Type B pancreatic cell (in vitro differentiated cells): ENCODE measurements around the gene FNDC11. TPM values are rescaled to one million over a fixed set of nuclear protein-coding genes. Genes with fewer than 3 reads are reported as not detected.

ENCODE experiments used
- DNase-seq: peaks from one replicate; pipeline ENCODE4 v3.0.0; 2021; ENCODE audit warnings: mixed read lengths; ENCODE audit not compliant: unreplicated experiment; ENCODE audit errors: extremely low spot score
- H3K27ac Mint-ChIP-seq: 2 replicates; pipeline ENCODE4 v1.8.0; 2021; ENCODE audit warnings: mild to moderate bottlenecking, mixed read lengths
- H3K27me3 Mint-ChIP-seq: 2 replicates; pipeline ENCODE4 v1.8.0; 2021; ENCODE audit warnings: mixed read lengths
- H3K36me3 Mint-ChIP-seq: 2 replicates; pipeline ENCODE4 v1.8.0; 2021; ENCODE audit warnings: mixed read lengths
- H3K4me1 Mint-ChIP-seq: one replicate; pipeline ENCODE4 v1.8.0; 2021; ENCODE audit warnings: mixed read lengths; ENCODE audit not compliant: unreplicated experiment
- H3K4me3 Mint-ChIP-seq: 2 replicates; pipeline ENCODE4 v1.8.0; 2021; ENCODE audit warnings: mild to moderate bottlenecking, mixed read lengths
- H3K9me3 Mint-ChIP-seq: 2 replicates; pipeline ENCODE4 v1.8.0; 2021; ENCODE audit warnings: mixed read lengths
- CTCF ChIP-seq: fragments of 200-600 bp; sonication (generic); conservative IDR thresholded peaks from 2 replicates; pipeline ENCODE4 v1.5.0; 2021; ENCODE audit warnings: antibody characterized with exemption, mild to moderate bottlenecking
- total RNA-seq: library from RNA; stranded (reverse); gene quantifications from 2 replicates; pipeline ENCODE4 v1.2.1, GENCODE V29; 2021; ENCODE audit warnings: low replicate concordance

FNDC11 gene
- total RNA-seq, 1 donor from 2014 or later: 1.4 TPM

GRCh38 chr20:63587776-63588591 is 34.0 kb downstream of the FNDC11 start:
- H3K36me3 Mint-ChIP-seq: no peaks in the 10 kb centered on the region
- H3K4me1 Mint-ChIP-seq: peaks cover 3% of the 10 kb centered on the region
- no peak overlapping the region for H3K4me3 Mint-ChIP-seq
- no peak overlapping the region for H3K27ac Mint-ChIP-seq
- no peak for TF ChIP-seq CTCF
- H3K27me3 Mint-ChIP-seq: no peaks in the 10 kb centered on the region
- no peaks in the 10 kb centered on the region for H3K9me3 Mint-ChIP-seq
- DNase-seq: no peak

- DNase-seq: no peak
- H3K4me1 Mint-ChIP-seq: no peaks in the 10 kb centered on the region
Observed at GRCh38 chr20:63588641-63589041, 34.7 kb downstream of the FNDC11 start.

GRCh38 chr20:63589261-63590217 is 35.6 kb downstream of the FNDC11 start:
- Mint-ChIP-seq H3K36me3 (peaks cover 4% of the 10 kb centered on the region), H3K4me1 (no peaks in the 10 kb centered on the region), H3K27ac (no peak overlapping the region), H3K9me3 (no peaks in the 10 kb centered on the region), H3K27me3 (no peaks in the 10 kb centered on the region), H3K4me3 (no peak overlapping the region)
- no peak for TF ChIP-seq CTCF
- DNase-seq: no peak

More at GRCh38 chr20:63588641-63589041, 34.7 kb downstream of the FNDC11 start:
- Mint-ChIP-seq H3K4me3 (no peak overlapping the region), H3K27ac (no peak overlapping the region), H3K27me3 (no peaks in the 10 kb centered on the region), H3K9me3 (no peaks in the 10 kb centered on the region), H3K36me3 (peaks cover 4% of the 10 kb centered on the region)
- TF ChIP-seq CTCF: no peak

- Mint-ChIP-seq H3K9me3 (no peaks in the 10 kb centered on the region), H3K4me1 (no peaks in the 10 kb centered on the region), H3K27ac (no peak overlapping the region), H3K27me3 (no peaks in the 10 kb centered on the region), H3K4me3 (no peak overlapping the region), H3K36me3 (peaks cover 4% of the 10 kb centered on the region)
- no peak for TF ChIP-seq CTCF
- no peak for DNase-seq
Observed at GRCh38 chr20:63590218-63591146, 36.5 kb downstream of the FNDC11 start.

GRCh38 chr20:63591147-63591533 is 37.2 kb downstream of the FNDC11 start:
- no peak overlapping the region for H3K4me3 Mint-ChIP-seq
- H3K27ac Mint-ChIP-seq: no peak overlapping the region
- no peaks in the 10 kb centered on the region for H3K27me3 Mint-ChIP-seq
- H3K4me1 Mint-ChIP-seq: no peaks in the 10 kb centered on the region
- peaks cover 4% of the 10 kb centered on the region for H3K36me3 Mint-ChIP-seq
- no peak for DNase-seq
- no peaks in the 10 kb centered on the region for H3K9me3 Mint-ChIP-seq
- no peak for TF ChIP-seq CTCF
